C4-2B (cell line): ENCODE results near the gene NDUFA3.

Experiments
- H3K27ac ChIP-seq: fragments of 450-650 bp; 2 replicates; pipeline ENCODE4 v1.5.1; 2017
- CTCF ChIP-seq: fragments of 450-650 bp; conservative IDR thresholded peaks from 2 replicates; pipeline ENCODE4 v1.5.1; 2017; ENCODE audit warnings: mild to moderate bottlenecking
- ZFX ChIP-seq: fragments of 450-650 bp; IDR thresholded peaks from 2 replicates; pipeline ENCODE4 v1.6.1; 2017

The NDUFA3 gene

GRCh38 chr19:54152878-54153524, 50.3 kb downstream of the NDUFA3 start:
- H3K27ac ChIP-seq, result no peak overlapping the region
- no peak for TF ChIP-seq ZFX
- TF ChIP-seq CTCF, result no peak

DNA sequence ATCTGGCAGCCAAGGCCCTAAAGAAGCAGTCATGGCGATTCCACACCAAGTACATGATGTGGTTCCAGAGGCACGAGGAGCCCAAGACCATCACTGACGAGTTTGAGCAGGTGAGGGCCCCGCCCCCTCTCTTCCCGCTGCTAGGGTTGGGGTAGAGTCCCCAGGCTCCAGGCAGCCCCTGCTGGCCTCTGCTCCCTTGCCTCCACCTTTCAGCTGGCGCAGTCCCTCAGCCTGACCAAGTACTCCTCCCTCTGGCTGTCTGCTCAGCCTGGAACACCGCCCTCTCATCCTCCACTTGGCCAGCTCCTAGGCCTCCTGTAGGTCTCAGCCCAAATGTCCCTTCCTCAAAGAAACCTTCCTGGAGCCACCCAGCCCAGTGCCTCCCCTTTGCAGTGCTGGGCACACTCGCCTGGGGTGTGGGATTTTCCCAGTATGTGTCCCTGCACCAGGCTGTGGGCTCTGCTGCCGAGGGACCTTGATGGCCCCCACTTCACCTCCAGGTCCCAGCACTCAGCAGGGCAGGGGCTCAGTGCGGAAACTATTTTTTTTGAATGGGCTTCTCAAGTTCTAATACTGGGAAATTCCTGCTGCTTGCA, 51.2 kb downstream of the NDUFA3 start:
- no peak overlapping the region for H3K27ac ChIP-seq
- TF ChIP-seq ZFX, result no peak

GRCh38 chr19:54154603-54155345, 52.1 kb downstream of the NDUFA3 start:
- no peak for TF ChIP-seq CTCF
- TF ChIP-seq ZFX, result no peak
- no peak overlapping the region for H3K27ac ChIP-seq

DNA sequence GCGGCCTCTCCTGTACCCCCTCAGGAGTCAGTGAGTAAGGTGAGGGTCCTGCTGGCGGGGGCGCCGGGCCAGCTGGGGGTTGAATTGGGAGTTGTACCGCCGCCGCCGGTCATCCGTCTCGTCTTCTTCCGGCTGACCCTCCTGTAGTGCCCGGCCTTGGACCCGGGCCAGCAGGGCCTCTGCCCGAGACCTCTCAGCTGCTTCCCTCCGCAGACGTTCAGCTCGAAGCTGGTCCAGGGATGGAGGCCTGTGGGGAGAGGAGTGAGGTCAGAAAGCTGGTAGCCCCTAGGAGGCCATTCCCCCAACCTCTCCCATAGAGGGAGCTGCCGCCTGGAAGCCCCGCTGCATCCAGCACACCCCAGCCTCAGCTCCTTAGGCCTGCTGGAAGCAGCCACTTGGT, 53.0 kb downstream of the NDUFA3 start:
- TF ChIP-seq ZFX, result no peak
- TF ChIP-seq CTCF, result no peak
- no peak overlapping the region for H3K27ac ChIP-seq

DNA sequence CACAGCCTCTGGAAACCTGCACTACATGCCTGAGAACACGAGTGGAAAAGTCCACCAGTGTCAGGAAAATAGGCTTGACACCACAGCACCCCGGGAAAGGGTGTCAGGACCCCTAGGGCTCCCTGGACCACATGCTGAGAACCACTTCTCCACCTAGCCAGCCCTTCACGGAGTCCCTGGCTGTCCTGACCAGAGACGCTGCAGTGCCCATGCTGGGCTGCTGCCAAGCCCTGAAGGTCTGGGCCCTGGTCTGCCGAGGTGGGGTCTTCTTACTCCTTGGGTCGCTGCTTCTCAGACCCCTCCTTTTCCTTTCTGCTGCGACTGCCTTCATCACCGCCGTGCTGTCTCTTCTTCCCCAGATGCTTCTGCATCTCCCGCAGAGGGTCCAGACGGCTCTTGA, 53.8 kb downstream of the NDUFA3 start:
- TF ChIP-seq CTCF, result no peak
- no peak for TF ChIP-seq ZFX
- no peak overlapping the region for H3K27ac ChIP-seq

DNA sequence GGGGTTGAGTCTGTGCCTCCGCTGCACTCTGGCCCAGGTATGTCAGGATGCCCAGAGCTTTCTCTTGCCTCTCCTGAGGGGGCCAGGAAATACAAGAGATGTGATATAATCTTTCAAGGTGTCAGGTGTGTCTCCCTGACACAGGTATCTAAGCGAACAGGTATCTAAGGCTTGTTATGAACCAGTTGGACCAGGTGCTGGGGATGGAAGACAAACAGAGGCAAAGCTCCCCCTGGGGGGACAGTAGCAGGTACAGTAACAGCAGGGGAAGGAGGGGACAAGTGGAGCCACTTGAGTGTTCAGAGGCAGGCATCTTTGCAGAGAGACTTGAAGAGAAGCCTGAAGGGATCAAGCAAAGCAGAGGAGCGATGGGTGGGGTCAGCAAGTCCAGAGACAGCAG, 54.3 kb downstream of the NDUFA3 start:
- no peak overlapping the region for H3K27ac ChIP-seq

More for the DNA sequence above, 54.3 kb downstream of the NDUFA3 start:
- TF ChIP-seq CTCF (no peak), ZFX (no peak)
